ENCODE data around the gene CPNE9.
A peak's percentile ranks its signal among the peaks of the same experiment; 100 is the strongest.

CPNE9 gene

GRCh38 chr3:9732080-9732739 lies 28.6 kb downstream of the CPNE9 start:
- peak in 1 of 2 experiments; percentile 68 for DNase-seq (ENCODE audit: low read depth in 1 of 2, low spot score in 1 of 2)
- H3K27me3 ChIP-seq (ENCODE audit: insufficient read depth, poor library complexity, severe bottlenecking): no peaks in the 10 kb centered on the region

GRCh38 chr3:9732740-9733115 lies 29.1 kb downstream of the CPNE9 start:
- H3K4me3 ChIP-seq (replicated peaks; ENCODE audit: insufficient read depth, low read length): peak overlapping the region; percentile 90
- peak in 1 of 2 experiments; percentile 11 for DNase-seq (ENCODE audit: low read depth in 1 of 2, low spot score in 1 of 2)
- no peaks in the 10 kb centered on the region for H3K27me3 ChIP-seq (ENCODE audit: insufficient read depth, poor library complexity, severe bottlenecking)
- TF ChIP-seq GABPA (IDR thresholded peaks at IDR 0.05; ENCODE audit: low read depth): no peak
- TF ChIP-seq POLR2AphosphoS5 (IDR thresholded peaks at IDR 0.05; ENCODE audit: low read depth): no peak
- no peak for TF ChIP-seq SPI1 (IDR thresholded peaks at IDR 0.05; ENCODE audit: borderline replicate concordance, low read depth)
- TF ChIP-seq CTCF (IDR thresholded peaks at IDR 0.05; ENCODE audit: insufficient read depth, low read length): no peak
- no peak for TF ChIP-seq REST (IDR thresholded peaks at IDR 0.05; ENCODE audit: insufficient replicate concordance, low read depth)
- peak overlapping the region; percentile 100 for H3K27ac ChIP-seq (replicated peaks)

More at GRCh38 chr3:9732080-9732739, 28.6 kb downstream of the CPNE9 start:
- H3K27ac ChIP-seq (replicated peaks): peak overlapping the region; percentile 100
- TF ChIP-seq POLR2AphosphoS5 (IDR thresholded peaks at IDR 0.05; ENCODE audit: low read depth): no peak
- TF ChIP-seq CTCF (IDR thresholded peaks at IDR 0.05; ENCODE audit: insufficient read depth, low read length): no peak
- no peak for TF ChIP-seq REST (IDR thresholded peaks at IDR 0.05; ENCODE audit: insufficient replicate concordance, low read depth)
- TF ChIP-seq GABPA (IDR thresholded peaks at IDR 0.05; ENCODE audit: low read depth): no peak
- TF ChIP-seq SPI1 (IDR thresholded peaks at IDR 0.05; ENCODE audit: borderline replicate concordance, low read depth): no peak
- peak overlapping the region; percentile 90 for H3K4me3 ChIP-seq (replicated peaks; ENCODE audit: insufficient read depth, low read length)

- no peak overlapping the region for H3K4me3 ChIP-seq (replicated peaks; ENCODE audit: insufficient read depth, low read length)
- no peak for DNase-seq (ENCODE audit: low read depth in 1 of 2, low spot score in 1 of 2)
- no peak for TF ChIP-seq SPI1 (IDR thresholded peaks at IDR 0.05; ENCODE audit: borderline replicate concordance, low read depth)
- TF ChIP-seq POLR2AphosphoS5 (IDR thresholded peaks at IDR 0.05; ENCODE audit: low read depth): no peak
- TF ChIP-seq GABPA (IDR thresholded peaks at IDR 0.05; ENCODE audit: low read depth): no peak
- TF ChIP-seq CTCF (IDR thresholded peaks at IDR 0.05; ENCODE audit: insufficient read depth, low read length): no peak
- no peak for TF ChIP-seq REST (IDR thresholded peaks at IDR 0.05; ENCODE audit: insufficient replicate concordance, low read depth)
- H3K27me3 ChIP-seq (ENCODE audit: insufficient read depth, poor library complexity, severe bottlenecking): no peaks in the 10 kb centered on the region
- H3K27ac ChIP-seq (replicated peaks): no peak overlapping the region
These were observed 33.2 kb downstream of the CPNE9 start for GRCh38 chr3:9736831-9737230.
